Measurements from ENCODE around the gene TRIM27.

DNA sequence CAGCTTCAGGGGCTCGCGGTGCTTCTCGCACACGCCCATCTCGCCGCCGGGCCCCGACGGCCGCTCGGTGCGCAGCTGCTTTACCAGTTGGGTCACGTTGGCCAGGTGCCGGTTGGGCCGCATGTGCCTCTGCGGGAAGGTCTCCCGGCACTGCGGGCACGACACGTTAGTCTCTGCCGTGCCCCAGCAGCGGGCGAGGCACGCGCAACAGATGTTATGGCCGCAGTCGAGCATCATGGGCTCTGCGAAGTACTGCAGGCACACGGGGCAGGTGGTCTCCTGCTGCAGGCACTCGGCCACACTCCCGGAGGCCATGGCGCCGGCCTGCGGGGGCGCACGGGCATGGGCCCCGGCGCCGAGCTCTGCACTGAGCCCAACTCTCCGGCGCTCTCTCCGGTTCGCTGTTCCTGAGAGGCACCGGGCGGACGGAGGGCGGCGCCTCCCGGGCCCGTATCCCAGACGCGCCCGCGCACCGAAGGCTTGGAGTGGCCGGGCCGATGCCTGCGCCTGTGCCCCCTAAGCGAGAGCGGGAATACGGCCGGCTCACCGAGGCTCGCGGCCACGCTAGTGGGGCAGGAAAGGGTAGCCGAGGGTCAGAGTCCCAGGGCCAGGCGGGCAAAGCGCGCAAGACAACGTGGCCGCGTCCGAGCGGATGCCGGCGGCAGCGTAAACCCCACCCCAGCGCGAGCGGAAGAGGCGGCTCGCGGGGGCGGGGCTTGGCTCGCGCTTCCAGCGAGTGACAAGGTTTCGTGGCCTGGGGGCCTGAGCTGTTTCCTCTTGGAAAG is at the start of gene TRIM27:
- TF ChIP-seq POLR2A (IDR thresholded peaks at IDR 0.05) (peak; percentile 78 to 84 (median 83)), POLR2AphosphoS5 (IDR thresholded peaks at IDR 0.05) (peak; percentile 98 to 99 (median 99))
- TF ChIP-seq, protein P1, sequence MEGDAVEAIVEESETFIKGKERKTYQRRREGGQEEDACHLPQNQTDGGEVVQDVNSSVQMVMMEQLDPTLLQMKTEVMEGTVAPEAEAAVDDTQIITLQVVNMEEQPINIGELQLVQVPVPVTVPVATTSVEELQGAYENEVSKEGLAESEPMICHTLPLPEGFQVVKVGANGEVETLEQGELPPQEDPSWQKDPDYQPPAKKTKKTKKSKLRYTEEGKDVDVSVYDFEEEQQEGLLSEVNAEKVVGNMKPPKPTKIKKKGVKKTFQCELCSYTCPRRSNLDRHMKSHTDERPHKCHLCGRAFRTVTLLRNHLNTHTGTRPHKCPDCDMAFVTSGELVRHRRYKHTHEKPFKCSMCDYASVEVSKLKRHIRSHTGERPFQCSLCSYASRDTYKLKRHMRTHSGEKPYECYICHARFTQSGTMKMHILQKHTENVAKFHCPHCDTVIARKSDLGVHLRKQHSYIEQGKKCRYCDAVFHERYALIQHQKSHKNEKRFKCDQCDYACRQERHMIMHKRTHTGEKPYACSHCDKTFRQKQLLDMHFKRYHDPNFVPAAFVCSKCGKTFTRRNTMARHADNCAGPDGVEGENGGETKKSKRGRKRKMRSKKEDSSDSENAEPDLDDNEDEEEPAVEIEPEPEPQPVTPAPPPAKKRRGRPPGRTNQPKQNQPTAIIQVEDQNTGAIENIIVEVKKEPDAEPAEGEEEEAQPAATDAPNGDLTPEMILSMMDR (IDR thresholded peaks at IDR 0.05 in 8 of 11, conservative IDR thresholded peaks at IDR 0.05 in 3 of 11), result peak in 3 of 11 experiments; percentile 14 to 26 (median 15)
